K562 (cell line): ENCODE data around the gene ILK. TPM values are rescaled to one million over a fixed set of nuclear protein-coding genes. Genes with fewer than 3 reads are reported as not detected.

Experiments
- ATAC-seq: fragments of 200-7000 bp; cut with Tn5 transposase; 3 replicates; pipeline ENCODE4 v1.9.1; 2020; ENCODE audit warnings: moderate library complexity
- BruUV-seq: library from RNA; stranded (reverse); fragments of 400-500 nt; replicated peaks from 2 replicates; lab custom pipeline; 2021; lab: Mats Ljungman, UMichigan
- CTCF ChIA-PET: fragments of 300-600 bp; formaldehyde crosslinking; extraction: SDS; loops from one replicate; lab custom pipeline; 2021; ENCODE audit warnings: low intra/inter-chr PET ratio; lab: Yijun Ruan, JAX
- POLR2A ChIA-PET: fragments of 300-600, 350-650 bp; sonication (Branson Sonifier 250); formaldehyde crosslinking; extraction: SDS; loops from one replicate; lab custom pipeline; 2021; ENCODE audit warnings: antibody characterized with exemption, inconsistent platforms; lab: Yijun Ruan, JAX
- DNase-seq, 4 experiments: peaks; one replicate each; pipeline versions ENCODE4 v3.0.0 to v3.0.0-alpha.2; 2011 to 2018; ENCODE audit warnings: low spot score in 3 of 4, mixed read lengths in 3 of 4; ENCODE audit errors: extremely low read depth in 1 of 4
- FAIRE-seq: peaks from 2 replicates; lab custom pipeline; 2011; peaks lifted over from hg19 to GRCh38; lab: Jason Lieb, UNC
- H2AFZ ChIP-seq: 2 replicates; pipeline ENCODE4 v1.6.0; 2011; ENCODE audit warnings: low read depth, low read length, control low read depth, inconsistent platforms
- H3K27ac ChIP-seq: fragments of 200-600 bp; 3 replicates; pipeline ENCODE4 v1.8.0; 2011; ENCODE audit warnings: low read depth, mild to moderate bottlenecking, control low read depth, inconsistent platforms, low read length, moderate library complexity, mixed read lengths; ENCODE audit errors: extremely low read depth
- H3K27me3 ChIP-seq, 2 experiments: fragments of 300-600 bp in 1 of 2; 2 replicates in 1 of 2; 3 replicates in 1 of 2; pipeline versions ENCODE4 v1.6.0 to v1.8.0; 2011; ENCODE audit warnings: inconsistent platforms in 2 of 2, low read length in 2 of 2, mild to moderate bottlenecking in 1 of 2, mixed read lengths in 1 of 2, moderate library complexity in 1 of 2; ENCODE audit not compliant: control insufficient read depth in 2 of 2, insufficient read depth in 2 of 2
- H3K36me3 ChIP-seq: fragments of 300-600 bp; 3 replicates; pipeline ENCODE4 v1.8.0; 2011; ENCODE audit warnings: mild to moderate bottlenecking, low read length, inconsistent platforms; ENCODE audit not compliant: control insufficient read depth, insufficient read depth
- H3K4me1 ChIP-seq, 2 experiments: fragments of 200-600 bp in 1 of 2; replicated peaks in 1 of 2; 2 replicates in 1 of 2; 3 replicates in 1 of 2; pipeline versions ENCODE4 v1.5.1 to v1.8.0; 2011; ENCODE audit warnings: inconsistent platforms in 2 of 2, low read length in 2 of 2, mild to moderate bottlenecking in 1 of 2, mixed read lengths in 1 of 2, moderate library complexity in 1 of 2; ENCODE audit not compliant: control insufficient read depth in 2 of 2, insufficient read depth in 2 of 2
- H3K4me2 ChIP-seq: 2 replicates; pipeline ENCODE4 v1.6.1; 2011; ENCODE audit warnings: low read length, control low read depth, inconsistent platforms, mixed read lengths; ENCODE audit not compliant: insufficient read depth
- H3K4me3 ChIP-seq: fragments of 200-600 bp; sonication (generic), shearing (Covaris generic); 2 replicates; pipeline ENCODE4 v1.5.1; 2016; ENCODE audit warnings: control low read depth, inconsistent platforms
- H3K79me2 ChIP-seq: fragments of 200-600 bp; 3 replicates; pipeline ENCODE4 v1.8.0; 2011; ENCODE audit warnings: low read length, inconsistent platforms; ENCODE audit not compliant: control insufficient read depth, insufficient read depth
- H3K9ac ChIP-seq, 2 experiments: 2 replicates each; pipeline versions ENCODE4 v1.6.0 to v1.6.1; 2011; ENCODE audit warnings: low read depth in 2 of 2, low read length in 2 of 2, control low read depth in 1 of 2, inconsistent platforms in 1 of 2, mild to moderate bottlenecking in 1 of 2, mixed read lengths in 1 of 2; ENCODE audit not compliant: insufficient read depth in 1 of 2
- H3K9me1 ChIP-seq: one replicate; pipeline ENCODE4 v1.6.0; 2011; ENCODE audit warnings: inconsistent platforms, mild to moderate bottlenecking, low read length, moderate library complexity; ENCODE audit not compliant: control insufficient read depth, insufficient read depth
- H3K9me3 ChIP-seq: replicated peaks from 2 replicates; pipeline ENCODE4 v1.5.1; 2011; ENCODE audit warnings: low read depth, low read length, inconsistent platforms; ENCODE audit not compliant: control insufficient read depth, insufficient read depth
- H4K20me1 ChIP-seq: replicated peaks from 2 replicates; pipeline ENCODE4 v1.6.1; 2011; ENCODE audit warnings: low read length, inconsistent platforms, mixed read lengths; ENCODE audit not compliant: control insufficient read depth, insufficient read depth
- BACH1 ChIP-seq: fragments of 200-800 bp; sonication (Bioruptor generic); IDR thresholded peaks from 2 replicates; pipeline ENCODE4 v1.6.1; 2016; ENCODE audit warnings: missing genetic modification characterization, missing compliant biosample characterization
- CREB1 ChIP-seq, 2 experiments: sonication (generic) in 1 of 2; formaldehyde crosslinking in 1 of 2; IDR thresholded peaks; 2 replicates each; pipeline versions ENCODE4 v1.6.1 to v1.8.0; 2012 to 2022; ENCODE audit warnings: inconsistent platforms in 1 of 2, mild to moderate bottlenecking in 1 of 2, missing genetic modification reagents in 1 of 2, moderate library complexity in 1 of 2
- CREM ChIP-seq: IDR thresholded peaks from 2 replicates; pipeline ENCODE4 v1.6.1; 2014; ENCODE audit warnings: antibody characterized with exemption, low read depth
- DACH1 ChIP-seq: fragments of 450-650 bp; IDR thresholded peaks from 2 replicates; pipeline ENCODE4 v1.6.1; 2018; ENCODE audit not compliant: partially characterized antibody
- EHMT2 ChIP-seq: fragments of 450-650 bp; IDR thresholded peaks from 2 replicates; pipeline ENCODE4 v1.6.1; 2018; ENCODE audit warnings: antibody characterized with exemption
- POLR2H ChIP-seq: IDR thresholded peaks from 2 replicates; pipeline ENCODE4 v1.6.1; 2016; ENCODE audit warnings: missing genetic modification characterization, low read depth, mild to moderate bottlenecking, control low read depth, missing compliant biosample characterization, moderate library complexity
- RAD21 ChIP-seq, 2 experiments: fragments of 250-450 bp in 1 of 2; fragments of 450-650 bp in 1 of 2; sonication (Bioruptor Pico) in 1 of 2; formaldehyde crosslinking in 1 of 2; IDR thresholded peaks in 1 of 2; conservative IDR thresholded peaks in 1 of 2; 2 replicates each; pipeline versions ENCODE4 v1.4.0 to v1.8.0; 2020 to 2022; ENCODE audit warnings: mild to moderate bottlenecking in 2 of 2, moderate library complexity in 1 of 2
- RBBP5 ChIP-seq: fragments of 200-600 bp; sonication (generic); IDR thresholded peaks from 2 replicates; pipeline ENCODE4 v1.6.1; 2012; ENCODE audit warnings: borderline replicate concordance, mild to moderate bottlenecking, low read length, control low read depth, inconsistent platforms; ENCODE audit not compliant: insufficient read depth, poor library complexity, severe bottlenecking
- RERE ChIP-seq: sonication (generic); formaldehyde crosslinking; IDR thresholded peaks from 2 replicates; pipeline ENCODE4 v1.8.0; 2023; ENCODE audit warnings: missing genetic modification reagents, mild to moderate bottlenecking, borderline replicate concordance
- XRCC3 ChIP-seq: fragments of 450-650 bp; IDR thresholded peaks from 2 replicates; pipeline ENCODE4 v1.6.1; 2017; ENCODE audit warnings: mild to moderate bottlenecking, moderate library complexity
- ZNF316 ChIP-seq: fragments of 450-650 bp; IDR thresholded peaks from 2 replicates; pipeline ENCODE4 v1.6.1; 2016
- WGBS: fragments of 100-300 bp; shearing (Covaris generic); methylation state at CpG from one replicate; pipeline ENCODE4 v1.1.6; 2016; ENCODE audit warnings: low coverage, mixed read lengths; ENCODE audit not compliant: insufficient coverage; ENCODE audit errors: missing lambda C conversion rate; 5-methylcytosine and 5-hydroxymethylcytosine counted together
- in situ Hi-C: fragments of 300-500 bp; cut with MboI; formaldehyde crosslinking; loops from 4 replicates; pipeline ENCODE4 v1.15.0; 2018; ENCODE audit warnings: inconsistent platforms, mixed read lengths
- intact Hi-C: fragments of 100-400 bp; cut with micrococcal nuclease; formaldehyde crosslinking; loops from 2 replicates; pipeline ENCODE4 v1.14.2; 2022
- polyA plus RNA-seq, 8 experiments: library from polyadenylated mRNA; depleted of rRNA in 4 of 8; stranded (reverse) in 5 of 8; unstranded in 3 of 8; fragments of >200 nt; fragmentation: Nextera tagmentation in 2 of 8; fragmentation: Illumina TruSeq in 1 of 8; extraction: Ambion mirVana in 2 of 8; extraction: Trizol in 1 of 8; gene quantifications; 2 replicates each; pipeline versions ENCODE4 v1.2.1 to v1.2.3, GENCODE V29; 2011 to 2014; ENCODE audit warnings: inconsistent platforms in 1 of 8, missing spikeins in 1 of 8
- total RNA-seq, 7 experiments: library from RNA; depleted of rRNA in 6 of 7; stranded (reverse); fragments of >200 nt in 6 of 7; fragmentation: Illumina TruSeq in 2 of 7; extraction: Trizol in 2 of 7; gene quantifications; 2 replicates each; pipeline versions ENCODE4 v1.2.1 to v1.2.3, GENCODE V29; 2011 to 2021; ENCODE audit warnings: low replicate concordance in 1 of 7
- TF ChIP-seq, protein P1 (sequence below), 3 experiments: IDR thresholded peaks in 2 of 3; conservative IDR thresholded peaks in 1 of 3; 2 replicates each; pipeline ENCODE4 v1.5.1; 2011 to 2012; ENCODE audit warnings: low read length in 3 of 3, mild to moderate bottlenecking in 3 of 3, control low read depth in 2 of 3, improper control_type of control experiment in 1 of 3, inconsistent platforms in 1 of 3, low read depth in 1 of 3, mixed read lengths in 1 of 3, moderate library complexity in 1 of 3; ENCODE audit not compliant: insufficient read depth in 2 of 3

ILK gene
- total and polyA plus RNA-seq, 9 of the 15 experiments (the other 6 are each of a cell fraction or from before 2014, with no cell fraction given): 43.3 to 95.9 (median 58.9) TPM

- FAIRE-seq (peak; percentile 97), ATAC-seq (peak; percentile 78), DNase-seq (peak; percentile 75 to 89 (median 82))
- POLR2A ChIA-PET: interaction anchor here (0.6 to 2.8 kb wide), 15 partner anchors 10 to 149 kb away, joined by 3 to 17 read pairs (median 4); partner anchors contain the start of genes ILK and MRPL17
- 3% methylated on average over 15 of the region's 15 CpGs for WGBS
- CTCF ChIA-PET: no interaction called here
- peaks cover 0 to 2% of the 10 kb centered on the region in 2 experiments; a peak in 1 of 5 replicates for H3K27me3 ChIP-seq
- peaks cover 8% of the 10 kb centered on the region for H3K79me2 ChIP-seq
- no TSS peak for BruUV-seq
- H2AFZ ChIP-seq: peak overlapping the region; percentile 95
- H4K20me1 ChIP-seq: no peaks in the 10 kb centered on the region
- H3K4me1 ChIP-seq: peaks cover 9 to 28% of the 10 kb centered on the region in 2 experiments
- H3K9ac ChIP-seq: peak overlapping the region; percentile 91 to 93
- peak overlapping the region; percentile 71 for H3K4me3 ChIP-seq
- peak overlapping the region; percentile 100 for H3K4me2 ChIP-seq
- intact Hi-C loops (loop anchor here (2.0 to 5.0 kb wide), 2 partner anchors 20 to 86 kb away; no protein-coding TSS in a partner anchor), in situ Hi-C loops (no loop called here)
- H3K9me1 ChIP-seq: no peaks in the 10 kb centered on the region
- peaks cover 22% of the 10 kb centered on the region for H3K36me3 ChIP-seq
- peak overlapping the region; percentile 86 for H3K27ac ChIP-seq
- no peaks in the 10 kb centered on the region for H3K9me3 ChIP-seq
- TF ChIP-seq, protein P1, sequence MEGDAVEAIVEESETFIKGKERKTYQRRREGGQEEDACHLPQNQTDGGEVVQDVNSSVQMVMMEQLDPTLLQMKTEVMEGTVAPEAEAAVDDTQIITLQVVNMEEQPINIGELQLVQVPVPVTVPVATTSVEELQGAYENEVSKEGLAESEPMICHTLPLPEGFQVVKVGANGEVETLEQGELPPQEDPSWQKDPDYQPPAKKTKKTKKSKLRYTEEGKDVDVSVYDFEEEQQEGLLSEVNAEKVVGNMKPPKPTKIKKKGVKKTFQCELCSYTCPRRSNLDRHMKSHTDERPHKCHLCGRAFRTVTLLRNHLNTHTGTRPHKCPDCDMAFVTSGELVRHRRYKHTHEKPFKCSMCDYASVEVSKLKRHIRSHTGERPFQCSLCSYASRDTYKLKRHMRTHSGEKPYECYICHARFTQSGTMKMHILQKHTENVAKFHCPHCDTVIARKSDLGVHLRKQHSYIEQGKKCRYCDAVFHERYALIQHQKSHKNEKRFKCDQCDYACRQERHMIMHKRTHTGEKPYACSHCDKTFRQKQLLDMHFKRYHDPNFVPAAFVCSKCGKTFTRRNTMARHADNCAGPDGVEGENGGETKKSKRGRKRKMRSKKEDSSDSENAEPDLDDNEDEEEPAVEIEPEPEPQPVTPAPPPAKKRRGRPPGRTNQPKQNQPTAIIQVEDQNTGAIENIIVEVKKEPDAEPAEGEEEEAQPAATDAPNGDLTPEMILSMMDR (IDR thresholded peaks at IDR 0.05 in 2 of 3, conservative IDR thresholded peaks at IDR 0.05 in 1 of 3; ENCODE audit: insufficient read depth in 2 of 3, low read depth in 1 of 3, low read length in 3 of 3): peak; percentile 30 to 44 (median 33); a peak in 3 of 6 replicates
- TF ChIP-seq XRCC3: no peak
- TF ChIP-seq RERE (CRISPR knock-in tag): no peak
- TF ChIP-seq EHMT2: peak; percentile 28; the same call in 1 of the 2 replicates
- peak; percentile 5 for TF ChIP-seq RBBP5
- TF ChIP-seq POLR2H: no peak
- peak; percentile 47 for TF ChIP-seq CREB1 (IDR thresholded peaks at IDR 0.05)
- TF ChIP-seq CREB1 (CRISPR knock-in tag; IDR thresholded peaks at IDR 0.05): peak; percentile 45; the same call in 1 of the 2 replicates
- TF ChIP-seq BACH1: peak; percentile 38; the same call in 1 of the 2 replicates
- peak; percentile 16; the same call in 1 of the 2 replicates for TF ChIP-seq CREM
- TF ChIP-seq RAD21 (CRISPR knock-in tag; conservative IDR thresholded peaks at IDR 0.05 in 1 of 2, IDR thresholded peaks at IDR 0.05 in 1 of 2): peak; percentile 57 to 58
- peak; percentile 99 for TF ChIP-seq DACH1
- 0 out of 2 replicates have a peak, but pooled peaks have one; percentile 29 for TF ChIP-seq ZNF316
Measured at GRCh38 chr11:6618117-6619003, 14.8 kb downstream of the ILK start.
